ENCODE measurements around the gene CTPS2.

DNA sequence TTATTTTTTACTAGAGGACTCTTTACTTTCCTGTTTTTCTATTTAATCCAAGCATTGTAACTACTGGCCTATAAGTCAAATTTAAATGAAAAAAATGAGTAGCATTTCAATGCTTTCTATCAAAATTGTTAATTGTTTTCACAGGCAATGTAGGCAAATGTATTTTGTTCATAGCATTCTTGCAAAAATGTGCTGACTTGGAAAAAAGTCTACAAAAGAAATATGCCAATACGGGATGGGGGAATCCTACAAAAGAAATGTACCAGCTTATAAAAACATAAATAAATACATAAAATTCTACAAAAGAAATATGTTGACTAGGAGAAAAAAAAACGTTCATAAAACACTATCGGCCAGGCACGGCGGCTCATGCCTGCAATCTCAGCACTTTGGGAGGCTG lies 77.4 kb downstream of the CTPS2 start:
- TF ChIP-seq, protein P1, sequence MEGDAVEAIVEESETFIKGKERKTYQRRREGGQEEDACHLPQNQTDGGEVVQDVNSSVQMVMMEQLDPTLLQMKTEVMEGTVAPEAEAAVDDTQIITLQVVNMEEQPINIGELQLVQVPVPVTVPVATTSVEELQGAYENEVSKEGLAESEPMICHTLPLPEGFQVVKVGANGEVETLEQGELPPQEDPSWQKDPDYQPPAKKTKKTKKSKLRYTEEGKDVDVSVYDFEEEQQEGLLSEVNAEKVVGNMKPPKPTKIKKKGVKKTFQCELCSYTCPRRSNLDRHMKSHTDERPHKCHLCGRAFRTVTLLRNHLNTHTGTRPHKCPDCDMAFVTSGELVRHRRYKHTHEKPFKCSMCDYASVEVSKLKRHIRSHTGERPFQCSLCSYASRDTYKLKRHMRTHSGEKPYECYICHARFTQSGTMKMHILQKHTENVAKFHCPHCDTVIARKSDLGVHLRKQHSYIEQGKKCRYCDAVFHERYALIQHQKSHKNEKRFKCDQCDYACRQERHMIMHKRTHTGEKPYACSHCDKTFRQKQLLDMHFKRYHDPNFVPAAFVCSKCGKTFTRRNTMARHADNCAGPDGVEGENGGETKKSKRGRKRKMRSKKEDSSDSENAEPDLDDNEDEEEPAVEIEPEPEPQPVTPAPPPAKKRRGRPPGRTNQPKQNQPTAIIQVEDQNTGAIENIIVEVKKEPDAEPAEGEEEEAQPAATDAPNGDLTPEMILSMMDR (IDR thresholded peaks at IDR 0.05): no peak
- TF ChIP-seq POLR2A (IDR thresholded peaks at IDR 0.05): no peak

Data from thyroid gland (tissue), 4 donors.